GM12874 (cell line): ENCODE results near the gene SMIM35.

Experiments
- CTCF ChIP-seq: IDR thresholded peaks from 2 replicates; pipeline ENCODE4 v1.5.1; 2011; ENCODE audit warnings: low read depth, mild to moderate bottlenecking, control low read depth, low read length, moderate library complexity; ENCODE audit not compliant: insufficient read depth

Gene SMIM35

DNA sequence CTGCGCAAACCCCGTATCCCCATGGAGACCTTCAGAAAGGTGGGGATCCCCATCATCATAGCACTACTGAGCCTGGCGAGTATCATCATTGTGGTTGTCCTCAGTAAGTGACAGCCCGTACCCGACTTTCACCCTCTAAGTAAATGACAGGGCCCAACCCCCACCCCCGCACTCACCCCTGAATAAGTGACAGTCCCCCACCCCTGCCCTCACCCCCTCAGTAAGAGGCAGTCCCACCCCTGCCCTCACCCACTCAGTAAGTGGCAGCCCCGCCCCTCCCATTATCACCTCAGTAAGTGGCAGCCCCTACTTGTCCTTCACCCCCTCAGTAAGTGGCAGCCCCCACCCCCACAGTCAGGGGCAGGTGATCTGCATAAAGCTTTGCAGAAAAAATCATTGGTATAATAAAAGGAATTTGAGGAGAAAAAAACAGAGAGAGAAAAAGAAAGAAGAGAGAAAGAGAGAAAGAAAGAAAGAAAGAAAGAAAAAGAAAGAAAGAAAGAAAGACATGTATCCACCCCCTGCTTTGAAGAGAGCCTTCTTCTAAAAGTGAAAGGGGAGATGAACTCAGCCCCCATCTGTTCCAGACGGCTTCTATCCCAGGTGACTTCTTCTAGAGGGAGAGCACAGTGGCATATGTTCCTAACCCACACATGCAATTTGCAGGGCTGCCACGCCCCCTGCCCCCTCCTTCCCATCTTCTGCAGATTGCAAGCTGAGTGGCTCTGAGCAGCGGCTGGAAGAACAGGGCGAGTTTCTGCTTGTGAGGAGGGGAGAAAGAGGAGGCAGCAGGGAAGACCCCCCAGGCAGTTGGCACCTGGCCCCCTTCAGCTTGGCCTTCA is 12.5 kb upstream of the SMIM35 start:
- no peak for TF ChIP-seq CTCF

DNA sequence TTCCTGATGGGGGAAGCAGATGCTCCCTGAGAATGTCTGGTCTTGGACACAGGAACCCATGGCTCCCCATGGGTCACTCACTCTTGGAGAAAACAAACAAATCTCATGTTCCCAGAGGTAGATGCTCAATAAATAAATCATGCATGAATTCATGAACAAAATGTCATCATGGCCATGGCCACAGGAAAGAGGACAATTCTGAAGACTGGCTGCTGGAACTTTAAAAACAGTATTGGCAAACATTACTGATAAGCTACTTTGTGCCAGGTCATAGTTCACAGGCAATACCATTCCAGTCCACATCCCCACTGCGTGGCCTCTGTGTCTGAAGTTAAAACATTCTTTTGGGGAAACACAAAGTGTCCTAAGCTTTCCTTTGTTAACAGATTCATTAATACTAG is 9.2 kb upstream of the SMIM35 start:
- no peak for TF ChIP-seq CTCF

GRCh38 chr11:118095493-118095892 is 8.7 kb upstream of the SMIM35 start:
- TF ChIP-seq CTCF, result no peak

DNA sequence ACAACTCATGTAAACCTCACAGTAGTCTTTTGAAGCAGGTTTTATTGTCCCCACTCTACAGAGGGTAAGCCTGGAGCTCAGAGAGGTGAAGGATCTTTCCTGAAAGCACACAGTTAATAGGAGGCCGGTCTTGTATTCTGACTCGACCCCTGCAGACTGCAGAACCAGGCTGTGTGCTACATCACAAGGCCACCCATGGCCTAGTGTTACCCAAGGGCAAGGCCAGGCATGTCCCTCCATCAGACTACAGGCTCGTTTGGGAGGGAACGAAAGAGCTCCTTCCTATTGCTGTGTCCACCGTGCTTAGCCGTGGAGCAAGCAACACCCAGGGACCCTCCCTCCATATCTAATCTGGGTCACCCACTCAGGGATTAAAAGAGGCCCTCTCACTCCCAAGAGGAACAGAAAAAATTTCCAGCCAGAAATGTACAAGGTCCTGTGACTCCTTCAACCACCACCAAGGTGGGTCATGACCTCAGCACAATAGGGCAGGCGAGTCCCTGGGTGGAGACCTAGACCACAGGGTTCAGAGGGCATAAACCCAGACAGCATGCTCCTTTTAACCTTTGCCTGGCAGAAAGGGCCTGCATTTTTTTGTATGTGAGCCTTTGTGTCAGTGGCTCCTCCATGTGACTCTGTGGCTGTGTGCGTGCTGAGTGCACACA is 6.3 kb upstream of the SMIM35 start:
- no peak for TF ChIP-seq CTCF

DNA sequence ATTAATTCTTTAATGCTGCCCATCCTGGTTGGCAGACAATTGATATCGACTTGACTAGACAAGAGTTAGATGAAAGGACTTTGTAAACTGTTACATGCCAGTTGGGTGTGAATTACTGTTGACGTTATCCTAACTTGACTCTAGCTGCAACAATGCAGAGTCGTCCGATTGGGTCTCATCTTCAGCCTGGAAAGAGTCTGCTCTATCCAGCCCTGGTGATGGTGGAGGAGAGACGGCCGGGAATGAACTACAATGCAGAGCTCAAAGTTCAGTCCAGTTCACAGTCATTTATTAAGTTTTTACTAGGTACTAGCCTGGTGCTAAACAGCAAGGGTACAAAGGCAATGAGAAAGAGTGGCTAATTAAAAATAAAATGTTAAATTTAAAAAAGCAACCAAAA is 4.9 kb upstream of the SMIM35 start:
- no peak for TF ChIP-seq CTCF

- TF ChIP-seq CTCF, result no peak
Measured at GRCh38 chr11:118090545-118091162, 3.9 kb upstream of the SMIM35 start.

DNA sequence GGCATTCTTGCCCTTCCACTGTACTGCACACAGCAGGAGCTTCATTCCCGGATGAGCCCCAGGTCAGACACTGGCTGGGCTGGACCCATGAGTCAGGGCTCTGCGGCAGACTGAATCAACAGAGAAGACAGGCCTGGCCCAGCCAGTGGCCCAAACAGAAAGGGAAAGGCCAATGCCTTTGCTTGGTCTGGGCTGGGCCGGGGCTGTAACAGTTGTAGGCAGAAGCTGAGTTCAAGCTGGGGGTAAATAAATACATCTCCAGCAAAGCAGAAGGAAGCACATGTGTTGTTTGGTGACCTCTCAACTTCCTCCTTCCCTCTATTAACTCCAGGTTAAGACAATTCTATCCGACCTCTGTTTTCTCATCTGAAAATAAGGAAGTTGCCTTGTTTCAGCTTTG is 1.8 kb upstream of the SMIM35 start:
- TF ChIP-seq CTCF, result no peak
